ENCODE measurements around the gene SMIM32.

- TF ChIP-seq TAF1 (IDR thresholded peaks at IDR 0.05; ENCODE audit: low read depth, low read length) (no peak), POLR2A (IDR thresholded peaks at IDR 0.05; ENCODE audit: low read depth, low read length) (no peak)
Observed at GRCh38 chr5:136226401-136226800, 33.4 kb upstream of the SMIM32 start.

Data from GM12891 (cell line).